GM21737 (cell line): ENCODE results near the gene CLRN1.
"Not testable (repeated sequence)": the region's sequence is repeated elsewhere in the genome, so short reads cannot be mapped to it uniquely, and the experiment has no call there.

ENCODE experiments used
- ATAC-seq: cut with Tn5 transposase; IDR thresholded peaks from one replicate; pipeline ENCODE4 v1.9.1; 2021; ENCODE audit warnings: mild to moderate bottlenecking, moderate library complexity; ENCODE audit not compliant: unreplicated experiment

CLRN1 gene, protein sequence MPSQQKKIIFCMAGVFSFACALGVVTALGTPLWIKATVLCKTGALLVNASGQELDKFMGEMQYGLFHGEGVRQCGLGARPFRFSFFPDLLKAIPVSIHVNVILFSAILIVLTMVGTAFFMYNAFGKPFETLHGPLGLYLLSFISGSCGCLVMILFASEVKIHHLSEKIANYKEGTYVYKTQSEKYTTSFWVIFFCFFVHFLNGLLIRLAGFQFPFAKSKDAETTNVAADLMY

DNA sequence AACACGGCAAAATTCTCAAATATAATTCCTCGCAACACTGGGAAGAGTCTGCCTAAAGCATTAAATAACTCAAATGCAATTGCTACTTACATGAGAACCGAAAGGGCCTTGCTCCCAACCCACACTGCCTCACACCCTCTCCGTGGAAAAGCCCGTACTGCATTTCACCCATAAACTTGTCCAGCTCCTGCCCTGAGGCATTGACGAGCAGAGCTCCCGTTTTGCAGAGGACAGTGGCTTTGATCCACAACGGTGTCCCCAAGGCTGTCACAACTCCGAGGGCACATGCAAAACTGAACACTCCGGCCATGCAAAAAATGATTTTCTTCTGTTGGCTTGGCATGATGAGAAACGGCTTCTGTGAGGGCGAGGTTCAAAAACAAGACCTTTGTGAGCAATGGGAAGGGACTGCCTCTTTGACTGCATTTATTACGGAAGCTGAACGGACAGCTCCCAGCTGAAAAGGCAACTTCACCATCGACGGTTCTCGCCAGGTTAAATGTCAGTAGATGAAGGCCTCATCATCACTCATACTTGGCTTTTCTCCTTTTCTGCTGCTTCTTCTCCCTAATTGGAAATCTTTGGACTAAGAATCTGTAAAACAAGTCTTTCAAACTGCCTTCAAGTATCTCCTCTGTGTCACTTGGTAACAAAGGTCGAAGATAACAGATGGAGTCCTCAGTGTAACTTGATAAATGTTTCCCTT is at the start of gene CLRN1:
Gene CLRN1, minus strand, starts transcription at position 362 of the 706 bp plus-strand sequence. Its CDS starts 19 bp downstream, at position 343.
- ATAC-seq = no peak

DNA sequence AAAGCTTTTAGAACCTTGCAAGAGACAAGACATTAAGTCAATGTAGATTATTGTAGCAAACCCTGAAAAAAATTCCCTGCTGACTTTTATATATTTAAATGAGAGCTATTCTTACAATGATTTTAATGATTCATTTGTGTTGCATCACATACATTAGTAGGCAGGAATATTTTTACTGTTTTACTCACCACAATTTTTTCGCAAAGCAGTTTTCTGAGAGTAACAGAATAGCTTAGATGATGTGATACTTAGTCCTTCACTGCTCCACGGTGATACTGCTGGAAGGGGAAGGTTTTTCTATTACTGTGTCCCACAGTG is 43.9 kb upstream of the CLRN1 start:
- no peak for ATAC-seq

DNA sequence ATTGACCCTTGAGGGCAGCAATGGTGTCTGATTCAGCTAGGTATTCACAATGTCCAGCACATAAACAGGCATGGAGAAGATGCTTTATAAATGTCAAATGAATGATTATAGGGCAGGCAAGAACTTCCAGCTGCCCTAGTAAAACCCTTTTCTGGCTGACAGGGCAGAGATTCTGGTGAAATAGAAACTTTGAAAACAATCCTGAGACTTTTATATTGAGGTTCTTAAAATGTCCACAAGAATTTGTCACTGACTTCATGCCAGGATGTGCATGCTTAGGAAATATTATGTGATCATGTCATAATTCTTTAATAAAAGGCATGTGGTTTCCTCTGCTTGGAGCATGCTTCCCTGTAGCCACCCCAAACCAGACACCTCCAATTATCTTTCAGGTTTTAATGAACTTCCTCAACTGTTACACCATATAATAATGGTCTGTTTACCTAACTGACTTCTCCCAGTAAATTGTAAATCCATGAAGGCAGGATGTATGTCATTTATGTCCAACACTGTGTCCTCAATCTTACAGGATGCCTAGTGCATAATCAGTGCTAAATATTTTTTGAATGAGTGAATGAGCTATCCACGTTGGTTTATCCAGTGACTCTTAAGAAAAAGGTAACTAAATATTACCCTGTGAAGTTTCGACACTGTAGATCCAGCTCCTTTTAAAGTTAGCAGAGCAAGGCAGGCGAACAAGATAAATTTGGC is 43.4 kb upstream of the CLRN1 start:
- ATAC-seq = no peak

DNA sequence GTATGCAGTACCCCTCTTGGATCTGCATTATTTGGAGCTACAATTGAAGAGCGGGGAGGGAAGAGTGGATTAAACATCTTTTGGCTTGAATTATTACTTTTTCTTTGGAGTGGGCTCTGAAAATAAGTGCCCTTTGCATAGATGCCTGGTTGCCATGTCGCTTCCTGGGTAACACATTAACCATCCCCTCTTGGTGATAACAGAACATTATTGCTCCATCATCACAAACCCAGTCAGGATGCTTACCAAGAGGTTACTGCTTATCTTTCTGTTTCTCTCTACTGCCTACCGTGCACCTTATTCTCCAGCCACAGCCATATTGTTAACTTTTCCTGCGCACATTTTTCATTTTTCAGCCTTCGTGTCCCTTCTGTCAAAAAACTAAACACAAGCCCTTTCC is 42.7 kb upstream of the CLRN1 start:
- ATAC-seq = no peak

DNA sequence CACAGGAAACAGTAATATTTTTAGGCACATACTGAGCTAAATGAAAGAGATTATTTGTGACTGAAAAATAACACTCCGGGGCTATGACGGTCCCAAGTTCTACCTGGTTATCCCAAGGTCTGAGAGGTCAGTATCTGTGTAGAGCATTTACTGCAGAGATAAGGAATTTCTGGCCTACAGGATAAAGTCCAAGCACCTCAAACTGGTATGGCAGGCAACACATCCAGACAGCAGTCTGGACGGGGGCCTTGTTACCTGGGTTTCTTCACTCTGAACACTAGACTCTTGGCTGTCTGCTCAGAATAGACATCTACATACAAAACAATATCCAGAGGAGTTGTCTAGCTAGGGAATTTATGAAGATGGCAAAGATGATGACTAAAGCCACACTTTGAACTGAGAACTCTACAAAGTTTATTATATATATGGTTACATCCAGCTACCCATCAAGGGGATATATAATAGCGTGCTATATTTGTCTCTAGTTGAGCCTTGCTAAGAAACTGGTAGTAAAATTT is 42.0 kb upstream of the CLRN1 start:
- ATAC-seq = no peak

DNA sequence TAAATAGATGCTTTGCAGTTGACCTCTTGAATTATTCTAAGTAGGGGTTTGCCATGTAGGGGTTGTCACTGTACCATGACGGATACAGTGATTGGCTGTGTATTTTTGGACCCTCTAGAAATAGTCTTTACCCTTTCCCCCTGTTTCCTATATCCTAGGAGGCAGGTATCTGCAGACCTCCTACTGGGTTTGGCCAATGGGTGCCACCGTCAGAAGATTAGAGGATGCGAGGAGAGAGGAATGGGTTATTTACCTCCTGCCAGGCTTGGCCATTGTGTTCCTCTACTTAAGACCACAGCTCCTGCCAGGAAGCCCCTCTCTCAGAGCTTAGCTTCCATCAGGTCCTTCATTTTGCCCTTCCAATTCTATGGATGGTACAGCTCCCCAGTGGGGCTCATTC is 40.2 kb upstream of the CLRN1 start:
- no peak for ATAC-seq

DNA sequence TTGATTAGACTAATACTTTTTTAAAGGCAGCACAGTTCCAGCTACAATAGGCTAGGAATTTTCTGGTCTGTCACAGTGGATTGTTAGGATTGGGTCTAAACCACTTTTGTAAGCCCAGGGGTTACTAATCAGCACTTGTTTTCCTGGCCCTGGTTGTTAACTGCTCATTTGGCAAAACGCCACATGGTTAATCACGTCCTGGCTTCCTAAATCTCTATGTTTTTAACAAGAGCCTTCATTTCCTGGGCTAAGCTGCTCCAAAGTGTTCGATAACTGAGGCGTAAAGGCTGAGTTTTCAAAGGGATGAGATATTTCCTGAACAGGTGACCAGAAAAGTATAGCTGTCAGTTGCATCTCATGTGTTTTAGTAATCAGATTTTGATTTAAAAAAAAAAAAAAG is 38.9 kb upstream of the CLRN1 start:
- ATAC-seq = no peak

DNA sequence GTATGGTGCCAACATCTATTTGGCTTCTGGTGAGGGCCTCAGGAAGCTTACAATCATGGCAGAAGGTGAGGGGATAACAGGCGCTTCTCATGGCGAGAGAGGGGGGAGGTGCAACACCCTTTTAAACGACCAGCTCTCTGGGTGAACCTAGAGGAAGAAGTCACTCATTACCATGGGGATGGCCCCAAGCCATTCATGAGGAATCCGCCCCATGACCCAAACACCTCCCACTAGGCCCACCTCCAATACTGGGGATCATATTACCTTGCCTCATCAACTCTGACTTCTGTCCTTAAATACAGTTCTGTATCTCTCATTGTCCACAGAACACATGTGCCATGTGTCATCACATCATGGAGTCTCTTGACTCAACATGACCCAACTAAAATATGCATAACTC is 37.5 kb upstream of the CLRN1 start:
- no peak for ATAC-seq

DNA sequence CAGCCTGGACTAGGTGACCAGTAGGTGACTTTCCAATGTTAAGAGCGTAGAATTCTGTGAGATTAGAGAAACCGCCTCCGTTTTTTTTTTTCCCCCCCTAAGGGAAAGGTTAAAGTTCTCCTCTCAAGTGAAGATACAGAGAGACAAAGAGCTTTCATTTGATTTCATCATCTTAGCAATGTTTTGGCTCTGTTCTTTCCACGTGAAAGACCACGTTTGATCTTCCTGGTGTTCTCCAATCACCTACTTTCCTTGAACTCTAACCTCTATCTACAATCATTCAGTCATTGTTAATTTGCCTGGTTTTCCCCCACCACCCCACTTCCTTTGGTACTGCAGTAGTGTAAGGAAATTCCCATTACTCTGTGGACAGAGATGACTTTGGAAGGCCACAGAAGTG is 36.9 kb upstream of the CLRN1 start:
- ATAC-seq = no peak

DNA sequence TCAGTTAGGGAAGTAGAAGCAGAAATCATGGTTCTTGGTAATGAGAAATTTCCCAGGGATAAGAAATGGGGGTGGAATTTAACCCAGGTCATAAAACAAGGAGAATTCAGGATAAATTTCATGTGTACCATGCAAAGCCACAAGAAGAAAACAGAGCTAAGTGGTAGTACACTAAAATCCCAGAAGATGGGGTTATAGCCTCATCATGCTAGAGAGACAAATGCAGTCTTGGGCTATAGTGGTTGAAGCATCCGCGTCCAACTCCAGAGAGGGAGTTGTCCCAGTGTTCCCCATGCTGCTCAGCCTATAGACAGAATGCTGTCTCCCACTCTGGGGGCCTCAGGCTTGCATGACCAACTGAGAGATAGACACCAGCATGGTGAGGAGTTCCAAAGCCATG is 36.2 kb upstream of the CLRN1 start:
- no peak for ATAC-seq

DNA sequence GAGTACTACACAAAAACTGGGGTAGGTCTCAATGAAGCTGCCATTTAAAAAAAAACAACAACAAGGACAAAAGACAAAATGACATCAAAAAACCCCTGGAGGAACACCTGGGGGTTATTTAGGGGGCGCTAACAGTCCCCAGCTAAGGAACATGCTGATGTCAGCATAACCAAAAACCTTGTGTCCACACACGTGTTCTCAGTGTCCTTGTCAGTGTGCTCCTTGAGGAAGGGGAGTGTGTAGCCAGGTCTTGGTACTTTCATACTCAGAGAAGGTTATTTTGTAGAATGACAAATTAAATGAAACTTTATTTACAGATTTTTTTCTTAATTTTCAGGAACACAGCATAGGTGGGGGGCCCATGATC is 31.2 kb upstream of the CLRN1 start:
- ATAC-seq = no peak

DNA sequence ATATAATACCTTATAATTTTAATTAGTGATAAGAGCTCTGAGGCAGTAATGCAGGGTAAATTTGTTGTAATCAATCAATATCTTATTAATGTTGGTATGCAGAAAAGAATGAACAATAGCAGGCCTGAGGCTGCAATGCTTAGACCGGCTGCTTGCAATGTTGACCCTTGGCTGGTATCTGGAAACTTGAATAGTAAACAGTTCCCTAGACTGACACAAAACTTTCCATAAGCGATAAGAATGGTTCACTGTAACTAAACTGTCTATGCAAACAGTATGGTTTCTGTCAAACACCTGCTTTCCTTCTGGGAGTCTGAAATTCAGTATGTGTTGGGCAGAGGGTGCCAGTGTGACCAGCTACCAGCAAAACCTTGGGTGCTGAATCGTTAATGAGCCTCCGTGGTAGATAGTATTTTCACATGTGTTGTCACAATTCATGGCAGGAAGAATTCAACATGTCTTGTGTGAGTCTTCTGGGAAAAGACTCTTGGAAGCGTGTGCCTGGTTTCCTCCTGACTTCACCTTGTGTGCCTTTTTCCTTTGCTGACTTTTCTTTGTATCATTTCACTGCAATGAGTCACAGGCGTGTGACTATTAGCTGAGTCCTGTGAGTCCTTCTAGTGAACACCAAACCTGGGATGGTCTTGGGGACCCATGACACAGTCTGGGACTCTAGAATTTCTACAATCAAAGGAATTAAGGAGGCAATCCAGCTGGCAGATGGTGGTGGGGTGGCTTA is 30.7 kb upstream of the CLRN1 start:
- no peak for ATAC-seq

DNA sequence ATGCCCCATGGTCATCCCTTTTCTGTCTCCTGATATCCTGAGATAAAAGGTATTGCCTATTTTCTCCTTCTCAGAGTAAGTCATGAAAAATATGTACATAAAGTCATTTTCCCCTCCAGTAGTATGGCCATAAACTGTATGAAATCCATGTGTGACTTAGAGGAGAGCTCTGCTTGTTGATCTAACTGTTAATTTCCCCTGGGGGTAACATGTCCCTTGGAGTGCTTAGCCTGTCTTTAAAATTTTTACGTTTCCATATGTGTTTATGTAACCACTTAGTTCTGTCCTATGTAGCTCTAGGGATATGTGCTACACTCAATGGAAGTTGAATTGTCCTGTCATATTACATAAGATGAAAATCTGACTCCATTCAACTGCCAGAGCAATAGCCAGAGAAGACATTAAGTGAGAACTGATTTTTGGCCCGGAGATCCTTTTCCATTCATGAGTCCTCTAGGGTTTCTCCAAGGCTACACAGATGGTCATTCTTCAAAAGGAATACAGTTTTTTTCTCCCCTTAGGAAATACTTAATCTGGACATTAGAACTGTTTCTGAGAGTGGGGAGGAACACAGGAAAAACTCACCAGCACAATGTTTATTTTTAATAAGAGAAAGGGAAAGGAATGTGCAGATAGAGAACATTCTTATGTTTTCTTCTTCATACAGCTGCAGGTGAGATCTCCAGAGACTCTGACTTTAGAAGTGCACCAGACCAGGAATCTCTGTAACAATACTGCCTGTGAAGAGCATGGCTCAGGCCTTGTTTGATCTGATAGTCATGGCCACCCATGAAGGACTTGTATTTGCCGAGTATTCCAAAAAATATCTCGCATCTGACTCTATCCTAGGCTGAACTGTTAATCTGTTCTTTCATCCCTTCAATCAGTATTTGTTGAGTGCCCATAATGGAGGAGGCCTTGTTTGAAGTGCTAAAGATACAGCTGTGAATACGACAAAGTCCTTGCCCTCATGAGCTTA is 29.8 kb upstream of the CLRN1 start:
- no peak for ATAC-seq

DNA sequence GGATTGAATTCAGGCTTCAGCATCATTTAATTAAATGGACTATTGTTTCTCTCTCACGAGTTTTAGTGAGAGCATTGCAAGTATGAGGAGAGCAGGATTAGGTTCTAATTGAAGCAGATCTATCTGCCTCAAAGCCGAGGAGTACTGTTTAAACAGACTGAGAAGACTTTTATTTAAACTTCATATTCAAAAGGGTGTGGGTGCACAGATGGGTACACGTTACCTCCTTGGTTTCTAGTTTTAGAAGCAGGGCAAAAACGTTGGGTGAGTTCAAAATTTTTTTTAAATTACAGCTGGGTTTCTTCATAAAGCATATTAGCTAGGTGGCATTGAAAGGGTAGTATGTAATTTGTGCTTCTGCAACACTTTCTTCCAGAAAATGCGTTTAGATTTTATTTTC is 26.5 kb upstream of the CLRN1 start:
- ATAC-seq = no peak

DNA sequence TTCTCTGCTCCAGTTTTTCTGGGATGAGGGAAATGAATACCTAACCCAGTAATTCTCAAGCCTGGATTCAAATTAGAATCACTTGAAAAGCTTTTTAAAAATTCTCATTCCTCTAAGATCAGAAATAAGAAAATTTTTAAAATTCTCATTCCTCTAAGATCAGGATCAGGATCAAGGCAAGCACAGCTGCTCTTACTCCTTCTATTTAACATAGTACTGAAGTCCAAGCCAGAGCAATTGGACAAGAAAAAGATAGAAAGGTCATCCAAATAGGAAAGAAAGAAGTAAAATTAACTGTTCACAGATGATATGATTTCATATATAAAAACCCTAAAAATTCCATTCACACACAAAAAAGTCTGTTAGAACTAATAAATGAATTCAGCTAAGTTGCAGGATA is 24.2 kb upstream of the CLRN1 start:
- ATAC-seq = no peak

DNA sequence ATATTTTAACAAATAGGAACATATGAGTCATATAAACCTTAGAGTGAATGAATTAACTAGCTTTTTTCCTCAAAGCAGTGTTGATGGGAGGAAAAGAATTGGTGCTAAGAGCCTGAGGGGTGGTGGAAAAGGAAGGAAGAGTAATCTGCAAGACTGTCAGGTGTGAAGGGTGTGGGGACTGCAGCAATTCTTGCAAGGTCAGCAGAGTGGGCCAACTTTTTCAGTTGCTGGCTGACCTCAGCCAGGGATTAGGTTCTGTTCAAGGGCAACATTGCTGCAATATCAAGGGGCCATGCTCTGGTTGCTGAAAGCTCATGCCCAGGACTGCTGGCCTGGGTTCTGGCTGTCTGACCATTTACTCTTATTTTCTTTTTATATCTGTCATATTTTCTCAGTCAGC is 23.0 kb upstream of the CLRN1 start:
- ATAC-seq = no peak

DNA sequence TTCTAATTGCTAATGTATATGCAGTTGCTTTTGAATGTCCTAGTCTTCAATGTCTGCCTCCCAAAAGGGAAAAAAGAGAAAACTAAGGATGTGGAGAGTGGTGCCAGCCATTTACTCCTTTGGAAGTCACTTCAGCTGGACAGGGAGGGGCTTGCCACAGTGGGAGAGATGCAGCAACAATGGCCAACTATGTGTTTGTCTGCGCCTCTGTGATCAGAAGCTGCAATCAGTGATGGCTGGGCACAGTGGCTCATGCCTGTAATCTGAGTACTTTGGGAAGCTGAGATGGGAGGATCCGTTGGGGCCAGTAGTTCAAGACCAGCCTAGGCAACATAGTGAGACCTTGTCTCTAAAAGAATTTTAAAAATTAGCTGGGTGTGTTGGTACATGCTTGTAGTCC is 16.7 kb upstream of the CLRN1 start:
- ATAC-seq = no peak

DNA sequence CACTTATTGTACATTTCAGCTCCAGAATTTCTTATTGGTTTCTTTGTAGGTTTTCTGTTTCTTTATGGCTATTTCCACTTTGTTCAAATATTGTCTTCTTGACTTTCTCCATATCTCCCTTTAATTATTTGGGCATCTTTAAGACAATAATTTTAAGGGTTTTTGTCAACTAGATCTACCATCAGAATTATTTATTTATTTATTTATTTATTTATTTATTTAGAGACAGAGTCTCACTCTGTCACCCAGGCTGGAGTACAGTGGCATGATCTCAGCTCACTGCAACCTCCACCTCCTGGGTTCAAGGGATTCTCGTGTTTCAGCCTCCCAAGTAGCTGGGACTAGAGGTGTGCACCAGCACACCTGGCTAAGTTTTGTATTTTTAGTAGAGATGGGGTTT is 15.9 kb upstream of the CLRN1 start:
- not testable (repeated sequence) for ATAC-seq

DNA sequence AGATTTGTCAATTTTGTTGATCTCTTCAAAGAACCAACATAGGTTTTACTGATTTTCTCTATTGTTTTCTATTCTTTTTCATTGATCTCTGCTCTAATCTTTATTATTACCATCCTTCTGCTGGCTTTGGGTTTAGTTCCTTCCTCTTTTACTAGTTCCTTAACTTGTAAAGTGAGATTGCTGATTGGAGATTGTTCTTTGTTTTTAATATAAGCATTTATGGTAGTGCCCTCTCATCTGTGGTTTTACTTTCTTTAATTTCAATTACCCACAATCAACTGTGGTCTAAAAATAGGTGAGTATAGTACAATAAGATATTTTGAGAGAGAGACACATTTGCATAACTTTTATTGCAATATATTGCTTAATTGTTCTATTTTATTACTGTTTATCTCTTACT is 13.2 kb upstream of the CLRN1 start:
- no peak for ATAC-seq

DNA sequence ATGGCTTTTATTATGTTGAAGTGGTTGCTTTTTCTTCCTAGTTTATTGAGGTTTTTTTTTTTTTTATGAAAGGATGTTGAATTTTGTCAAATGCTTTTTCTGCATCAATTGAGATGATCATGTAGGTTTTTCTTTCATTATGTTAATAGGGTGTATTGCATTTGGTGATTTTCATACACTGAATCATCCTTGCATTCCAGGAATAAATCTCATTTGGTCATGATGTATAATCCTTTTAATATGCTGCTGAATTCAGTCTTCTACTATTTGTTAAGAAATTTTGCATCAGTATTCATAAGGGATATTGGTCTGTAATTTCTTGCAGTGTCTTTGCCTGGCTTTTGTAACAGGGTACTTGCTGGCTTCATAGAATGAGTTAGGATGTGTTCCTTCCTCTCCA is 11.5 kb upstream of the CLRN1 start:
- no peak for ATAC-seq
